K562 (cell line): ENCODE measurements around the gene SEC22C. TPM values are rescaled to one million over a fixed set of nuclear protein-coding genes. Genes with fewer than 3 reads are reported as not detected.
A peak's percentile ranks its signal among the peaks of the same experiment; 100 is the strongest.

ENCODE experiments used
- ADNP ChIP-seq: fragments of 200-800 bp; sonication (Bioruptor generic); IDR thresholded peaks from 2 replicates; pipeline ENCODE4 v1.6.1; 2016; ENCODE audit warnings: missing genetic modification characterization, missing compliant biosample characterization
- ARHGAP35 ChIP-seq: fragments of 450-650 bp; IDR thresholded peaks from 2 replicates; pipeline ENCODE4 v1.6.1; 2018; ENCODE audit not compliant: partially characterized antibody
- BRF2 ChIP-seq: IDR thresholded peaks from 3 replicates; pipeline ENCODE4 v1.6.1; 2011; ENCODE audit warnings: borderline replicate concordance, mild to moderate bottlenecking; ENCODE audit not compliant: insufficient read length, insufficient read depth
- CHD4 ChIP-seq: fragments of 200-600 bp; sonication (generic); IDR thresholded peaks from 3 replicates; pipeline ENCODE4 v1.6.1; 2012; ENCODE audit warnings: low read depth, mild to moderate bottlenecking, mixed read lengths, low read length, inconsistent platforms; ENCODE audit not compliant: insufficient read depth, insufficient replicate concordance, poor library complexity, severe bottlenecking
- EHMT2 ChIP-seq: fragments of 450-650 bp; IDR thresholded peaks from 2 replicates; pipeline ENCODE4 v1.6.1; 2018; ENCODE audit warnings: antibody characterized with exemption
- ETV5 ChIP-seq: sonication (generic); formaldehyde crosslinking; IDR thresholded peaks from 2 replicates; pipeline ENCODE4 v1.4.0; 2020; ENCODE audit warnings: low read depth, mild to moderate bottlenecking, missing genetic modification reagents
- HBP1 ChIP-seq: fragments of 450-650 bp; formaldehyde crosslinking; IDR thresholded peaks from 2 replicates; pipeline ENCODE4 v1.4.0; 2022; ENCODE audit warnings: missing genetic modification characterization
- HEY1 ChIP-seq: fragments of 250-450 bp; sonication (Bioruptor Pico); IDR thresholded peaks from 2 replicates; pipeline ENCODE4 v1.5.0; 2020; ENCODE audit warnings: mild to moderate bottlenecking, moderate library complexity, borderline replicate concordance
- HNRNPL ChIP-seq: fragments of 200-400 bp; formaldehyde crosslinking; IDR thresholded peaks from 2 replicates; pipeline ENCODE4 v1.6.1; 2017; ENCODE audit warnings: low read depth, mild to moderate bottlenecking, low read length
- HNRNPUL1 ChIP-seq: fragments of 200-400 bp; formaldehyde crosslinking; IDR thresholded peaks from 2 replicates; pipeline ENCODE4 v1.6.1; 2017; ENCODE audit warnings: low read length
- MLLT1 ChIP-seq, 2 experiments: fragments of 450-650 bp; IDR thresholded peaks; 2 replicates each; pipeline ENCODE4 v1.6.1; 2016
- MTF1 ChIP-seq: fragments of 250-450 bp; sonication (Bioruptor Pico); IDR thresholded peaks from 2 replicates; pipeline ENCODE4 v1.9.0; 2021; ENCODE audit warnings: moderate library complexity, mild to moderate bottlenecking, inconsistent platforms, borderline replicate concordance
- NCOA1 ChIP-seq: fragments of 450-650 bp; IDR thresholded peaks from 2 replicates; pipeline ENCODE4 v1.6.1; 2016; ENCODE audit warnings: low read depth
- POLR2AphosphoS2 ChIP-seq: IDR thresholded peaks from 2 replicates; pipeline ENCODE4 v1.6.1; 2012; ENCODE audit warnings: low read length, improper control_type of control experiment
- POLR2AphosphoS5 ChIP-seq: IDR thresholded peaks from 2 replicates; pipeline ENCODE4 v1.6.1; 2011; ENCODE audit warnings: mild to moderate bottlenecking, low read depth, low read length, moderate library complexity; ENCODE audit not compliant: control insufficient read depth, insufficient read depth
- ZNF143 ChIP-seq: sonication (generic); formaldehyde crosslinking; IDR thresholded peaks from 2 replicates; pipeline ENCODE4 v1.9.0; 2022; ENCODE audit warnings: mild to moderate bottlenecking, missing genetic modification reagents
- ZNF217 ChIP-seq: sonication (generic); formaldehyde crosslinking; IDR thresholded peaks from 2 replicates; pipeline ENCODE4 v1.8.0; 2022; ENCODE audit warnings: mild to moderate bottlenecking, missing genetic modification reagents
- ZNF282 ChIP-seq: sonication (generic); formaldehyde crosslinking; IDR thresholded peaks from 2 replicates; pipeline ENCODE4 v1.8.1; 2023; ENCODE audit warnings: missing genetic modification reagents
- ZNF398 ChIP-seq: fragments of 250-450 bp; sonication (Bioruptor Pico); IDR thresholded peaks from 2 replicates; pipeline ENCODE4 v1.8.0; 2021; ENCODE audit warnings: moderate library complexity, mild to moderate bottlenecking, inconsistent platforms
- ZNF764 ChIP-seq: fragments of 250-450 bp; sonication (Bioruptor Pico); IDR thresholded peaks from 2 replicates; pipeline ENCODE4 v1.4.0; 2020; ENCODE audit warnings: low read depth, mild to moderate bottlenecking, moderate library complexity
- polyA plus RNA-seq, 8 experiments: library from polyadenylated mRNA; depleted of rRNA in 4 of 8; stranded (reverse) in 5 of 8; unstranded in 3 of 8; fragments of >200 nt; fragmentation: Nextera tagmentation in 2 of 8; fragmentation: Illumina TruSeq in 1 of 8; extraction: Ambion mirVana in 2 of 8; extraction: Trizol in 1 of 8; gene quantifications; 2 replicates each; pipeline versions ENCODE4 v1.2.1 to v1.2.3, GENCODE V29; 2011 to 2014; ENCODE audit warnings: inconsistent platforms in 1 of 8, missing spikeins in 1 of 8
- total RNA-seq, 7 experiments: library from RNA; depleted of rRNA in 6 of 7; stranded (reverse); fragments of >200 nt in 6 of 7; fragmentation: Illumina TruSeq in 2 of 7; extraction: Trizol in 2 of 7; gene quantifications; 2 replicates each; pipeline versions ENCODE4 v1.2.1 to v1.2.3, GENCODE V29; 2011 to 2021; ENCODE audit warnings: low replicate concordance in 1 of 7
- TF ChIP-seq, protein P1 (sequence below): IDR thresholded peaks from 2 replicates; pipeline ENCODE4 v1.6.1; 2016; ENCODE audit warnings: missing genetic modification characterization, missing compliant biosample characterization

Gene SEC22C
- total and polyA plus RNA-seq, 9 of the 15 experiments (the other 6 are each of a cell fraction or from before 2014, with no cell fraction given), result 35.6 to 68.4 (median 50.7) TPM

GRCh38 chr3:42605546-42606173 lies 23.9 kb upstream of the SEC22C start (continued):
- no peak for TF ChIP-seq ZNF282 (CRISPR knock-in tag)
- no peak; the same call in 1 of the 2 replicates for TF ChIP-seq NCOA1
- no peak for TF ChIP-seq HNRNPUL1
- TF ChIP-seq, protein P1, sequence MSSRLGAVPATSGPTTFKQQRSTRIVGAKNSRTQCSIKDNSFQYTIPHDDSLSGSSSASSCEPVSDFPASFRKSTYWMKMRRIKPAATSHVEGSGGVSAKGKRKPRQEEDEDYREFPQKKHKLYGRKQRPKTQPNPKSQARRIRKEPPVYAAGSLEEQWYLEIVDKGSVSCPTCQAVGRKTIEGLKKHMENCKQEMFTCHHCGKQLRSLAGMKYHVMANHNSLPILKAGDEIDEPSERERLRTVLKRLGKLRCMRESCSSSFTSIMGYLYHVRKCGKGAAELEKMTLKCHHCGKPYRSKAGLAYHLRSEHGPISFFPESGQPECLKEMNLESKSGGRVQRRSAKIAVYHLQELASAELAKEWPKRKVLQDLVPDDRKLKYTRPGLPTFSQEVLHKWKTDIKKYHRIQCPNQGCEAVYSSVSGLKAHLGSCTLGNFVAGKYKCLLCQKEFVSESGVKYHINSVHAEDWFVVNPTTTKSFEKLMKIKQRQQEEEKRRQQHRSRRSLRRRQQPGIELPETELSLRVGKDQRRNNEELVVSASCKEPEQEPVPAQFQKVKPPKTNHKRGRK, result no peak
- no peak for TF ChIP-seq ARHGAP35
- TF ChIP-seq ZNF398 (CRISPR knock-in tag), result no peak
- 0 out of 2 replicates have a peak, but pooled peaks have one; percentile 24 for TF ChIP-seq ADNP (tag)
- TF ChIP-seq HBP1 (CRISPR knock-in tag), result no peak
- TF ChIP-seq CHD4, result no peak
- peak; percentile 72; the same call in 1 of the 2 replicates for TF ChIP-seq POLR2AphosphoS5
- no peak for TF ChIP-seq MTF1 (CRISPR knock-in tag)
- TF ChIP-seq MLLT1 (IDR thresholded peaks at IDR 0.05), result no peak
- TF ChIP-seq POLR2AphosphoS2, result no peak
- TF ChIP-seq HNRNPL, result no peak
- TF ChIP-seq ZNF143 (CRISPR knock-in tag), result no peak
- TF ChIP-seq ETV5 (CRISPR knock-in tag), result no peak
- no peak for TF ChIP-seq BRF2
- TF ChIP-seq ZNF217, result no peak
- no peak for TF ChIP-seq ZNF764 (CRISPR knock-in tag)
- no peak for TF ChIP-seq HEY1 (CRISPR knock-in tag)
- TF ChIP-seq EHMT2, result peak; percentile 69
